NCI-H2171 (cell line): ENCODE measurements around the gene CPE.

Experiments
- DNase-seq: peaks from one replicate; lab custom pipeline; 2025; lab: John Stamatoyannopoulos, UW

The CPE gene

DNA sequence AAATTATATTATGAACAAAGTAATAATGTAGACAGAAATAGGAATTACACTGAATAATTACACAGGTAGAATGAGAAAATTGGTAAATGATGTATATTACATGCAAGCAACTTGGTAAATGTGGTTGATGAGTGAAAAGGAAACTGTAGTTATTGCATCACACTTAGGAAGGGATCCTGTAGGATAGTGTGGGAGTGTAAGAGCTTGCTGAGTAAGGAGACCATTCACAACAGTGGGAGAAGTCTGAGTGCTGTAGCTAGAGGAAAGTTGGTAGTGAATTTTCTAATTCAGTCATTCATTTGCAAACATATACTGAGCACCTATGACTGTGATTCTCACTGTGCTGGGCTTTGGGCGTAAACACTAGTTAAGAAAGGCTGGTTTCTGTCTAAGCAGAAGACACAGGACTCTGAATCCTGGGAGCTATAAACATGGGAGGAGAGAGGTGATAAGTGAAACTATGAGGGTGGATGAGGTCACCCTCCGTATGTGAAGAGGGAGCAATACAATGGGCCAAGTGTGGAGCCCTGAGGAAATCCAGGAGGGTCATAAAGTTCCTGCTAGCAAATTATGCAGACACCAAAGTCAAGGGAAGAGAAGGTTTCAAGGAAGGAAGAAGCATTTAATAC is 14.2 kb upstream of the CPE start:
- no peak for DNase-seq

DNA sequence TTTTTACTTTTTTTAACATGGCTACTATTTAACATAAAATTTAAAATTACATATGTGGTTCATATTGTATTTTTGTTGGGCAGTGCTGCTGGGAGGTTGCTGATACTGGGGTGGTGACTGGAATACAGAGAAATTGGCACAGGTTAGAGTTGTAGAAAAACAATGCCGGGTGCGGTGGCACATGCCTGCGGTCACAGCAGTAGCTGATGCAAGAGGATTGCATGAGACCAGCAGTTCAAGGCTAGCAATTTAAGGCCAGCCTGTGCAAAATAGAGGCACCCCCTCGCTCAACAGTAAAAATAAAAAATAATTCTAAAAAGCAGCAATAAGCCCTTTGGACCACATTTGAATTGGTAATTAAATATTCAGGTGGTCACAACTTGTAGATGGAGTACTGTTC is 11.8 kb upstream of the CPE start:
- no peak for DNase-seq

DNA sequence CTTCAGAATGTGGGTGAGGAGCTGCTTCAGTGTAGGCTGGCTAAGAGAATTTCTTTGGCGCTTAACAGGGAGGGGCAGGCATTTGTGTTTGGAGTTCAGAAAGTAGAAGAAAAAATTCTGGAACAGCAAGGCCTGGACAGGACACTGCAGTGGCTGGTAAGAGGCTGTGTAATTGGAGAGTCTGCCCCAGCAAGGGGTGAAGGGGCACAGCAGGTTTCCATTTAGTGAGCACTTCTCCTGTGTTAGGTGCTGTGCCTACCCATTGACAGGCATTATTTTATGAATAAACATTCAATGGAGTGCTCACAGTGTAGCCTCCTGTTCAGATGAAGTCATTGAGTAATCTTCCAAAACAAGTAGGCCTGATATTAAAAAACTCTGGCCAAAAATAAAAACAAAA is 10.7 kb upstream of the CPE start:
- DNase-seq: no peak

DNA sequence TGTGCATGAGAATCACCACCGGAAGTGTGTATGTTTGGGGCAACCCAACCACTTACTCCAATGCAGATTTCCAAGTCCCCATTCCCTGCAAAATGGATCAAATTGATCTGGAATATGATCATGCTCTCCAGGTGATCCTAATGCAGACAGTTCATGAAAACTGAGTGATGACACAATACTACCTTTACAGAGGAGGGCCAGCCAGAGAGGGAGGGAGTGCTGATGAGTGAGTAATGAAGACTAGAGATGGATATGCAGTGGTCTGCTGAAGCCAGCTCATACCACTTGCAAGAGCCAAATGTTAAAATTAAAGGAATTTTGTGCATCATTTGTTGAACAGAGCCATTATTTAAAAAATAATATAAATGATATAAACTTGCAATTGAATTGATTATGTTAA is 10.2 kb upstream of the CPE start:
- DNase-seq: no peak

DNA sequence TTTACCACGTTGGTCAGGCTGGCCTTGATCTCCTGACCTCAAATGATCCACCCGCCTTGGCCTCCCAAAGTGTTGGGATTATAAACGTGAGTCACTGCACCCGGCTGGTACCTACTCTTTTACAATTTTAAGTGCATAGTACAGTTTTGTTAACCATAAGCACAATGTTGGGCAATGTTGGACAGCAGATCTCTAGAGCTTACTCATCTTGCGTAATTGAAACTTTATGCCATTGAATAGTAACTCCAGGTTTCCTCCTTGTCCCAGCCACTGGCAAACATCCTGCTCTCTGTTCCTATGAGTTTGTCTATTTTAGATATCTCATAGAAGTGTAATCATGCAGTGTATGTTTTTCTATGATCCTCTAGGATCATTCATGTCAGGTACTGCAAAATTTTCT is 9.3 kb upstream of the CPE start:
- DNase-seq: no peak

DNA sequence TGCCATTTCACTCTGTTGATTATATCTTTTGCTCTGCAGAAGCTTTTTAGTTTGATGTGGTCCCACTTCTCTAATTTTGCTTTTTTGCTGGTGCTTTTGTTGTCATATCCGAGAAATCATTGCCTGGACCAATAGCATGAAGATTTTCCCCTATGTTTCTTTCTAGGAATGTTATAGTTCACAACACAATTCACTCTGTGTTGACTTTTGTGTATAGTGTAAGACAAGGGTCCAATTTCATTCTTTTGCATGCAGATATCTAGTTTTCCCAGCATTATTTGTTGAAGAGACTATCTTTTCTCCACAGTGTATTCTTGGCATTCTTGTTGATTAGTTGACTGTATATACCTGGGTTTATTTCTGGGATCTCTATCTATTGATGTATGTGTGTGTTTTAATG is 8.3 kb upstream of the CPE start:
- no peak for DNase-seq

DNA sequence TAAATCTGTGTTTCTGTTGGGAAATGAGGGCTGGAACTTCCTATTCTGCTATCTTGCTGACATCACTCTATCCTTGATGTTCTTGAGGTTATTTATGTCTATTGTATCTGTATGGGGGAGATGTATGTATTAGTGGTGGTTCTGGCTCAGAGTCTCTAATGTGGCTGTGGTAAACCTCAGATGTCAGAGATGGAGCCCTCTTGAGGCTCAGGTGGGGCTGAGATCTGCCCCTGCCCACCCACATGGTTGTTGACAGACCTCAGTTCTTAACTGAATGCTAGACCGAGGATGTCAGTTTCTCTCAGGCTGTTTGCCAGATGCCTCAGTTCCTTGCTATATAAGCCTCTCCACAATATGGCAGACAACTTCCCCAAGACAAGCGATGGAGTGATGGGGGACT is 3.3 kb upstream of the CPE start:
- no peak for DNase-seq

DNA sequence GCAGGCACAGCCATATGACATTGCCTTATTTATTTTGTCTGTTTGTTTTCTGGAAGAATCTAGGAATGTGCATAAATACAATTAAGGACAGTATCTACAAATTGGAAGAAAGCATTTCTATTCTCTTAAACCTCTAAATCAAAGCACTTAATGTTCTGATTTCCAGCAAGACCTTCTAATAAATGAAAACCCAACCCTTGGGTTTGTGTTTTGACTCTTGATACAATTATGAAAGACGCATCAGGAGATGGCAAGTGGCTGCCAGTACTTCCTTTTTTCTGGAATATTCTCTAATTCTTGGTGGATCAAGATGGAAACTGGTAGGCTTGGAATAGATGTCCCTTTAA is 437 bp upstream of the CPE start:
- DNase-seq: no peak

DNA sequence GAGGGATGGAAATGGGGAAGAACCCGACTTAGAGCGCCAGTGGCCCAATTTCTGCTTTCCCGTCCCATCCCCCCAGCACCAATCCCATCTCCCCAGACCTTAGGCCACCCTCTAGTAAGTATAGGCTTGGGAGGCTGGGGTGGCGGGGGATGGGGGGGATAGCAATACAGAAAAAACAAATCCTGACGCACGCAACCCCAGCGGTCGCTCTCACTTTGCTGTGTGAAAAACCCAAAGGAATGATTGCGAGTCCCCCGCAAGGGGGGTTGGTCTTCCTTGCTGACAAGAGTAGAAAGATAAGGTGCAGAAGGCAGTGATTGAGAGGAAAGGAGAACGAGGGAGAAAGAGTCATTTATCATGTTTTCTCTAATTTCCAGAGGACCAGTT is 863 bp downstream of the CPE start:
- peak; percentile 10 for DNase-seq

DNA sequence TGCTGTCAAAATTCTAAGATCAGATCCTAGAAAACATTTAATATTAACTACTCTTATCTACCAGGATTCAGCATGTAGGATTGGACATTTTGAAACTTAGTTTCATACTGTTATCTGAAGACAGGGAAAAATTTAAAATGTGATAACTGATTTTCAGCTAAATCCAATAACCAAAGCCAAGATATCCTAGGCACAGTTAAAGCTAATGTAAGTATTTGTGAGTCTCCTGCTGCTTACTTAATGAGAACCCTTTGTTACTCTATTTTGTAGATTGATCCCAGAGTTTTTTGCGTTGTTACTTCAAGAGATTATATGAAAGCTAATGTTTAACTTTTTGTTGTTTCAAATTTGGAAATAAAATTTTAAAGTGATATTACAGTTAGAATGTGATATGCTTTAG is 2.0 kb downstream of the CPE start:
- no peak for DNase-seq

DNA sequence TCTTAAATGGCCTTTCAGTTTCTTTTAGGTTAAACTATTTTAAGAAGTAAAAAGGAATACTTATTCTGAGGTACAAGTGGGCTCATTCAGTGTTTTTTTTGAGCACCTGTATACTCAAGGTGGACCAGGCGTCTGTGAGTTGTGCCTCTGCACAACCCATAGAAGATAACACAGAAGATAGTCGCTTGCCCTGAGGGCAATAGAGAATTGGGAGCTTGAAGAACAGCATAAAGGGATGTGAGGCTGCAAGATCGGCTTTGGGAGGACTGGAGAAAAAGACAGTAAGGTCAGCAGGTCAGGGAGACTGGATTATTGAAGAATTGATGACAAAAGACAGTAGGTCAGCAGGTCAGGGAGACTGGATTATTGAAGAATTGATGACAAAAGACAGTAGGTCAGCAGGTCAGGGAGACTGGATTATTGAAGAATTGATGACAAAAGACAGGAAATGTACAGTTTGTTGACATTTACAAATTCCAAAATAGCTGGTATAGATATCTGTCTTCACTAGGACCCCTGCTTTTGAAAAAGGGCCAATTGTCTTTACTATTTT is 3.1 kb downstream of the CPE start:
- DNase-seq: no peak

DNA sequence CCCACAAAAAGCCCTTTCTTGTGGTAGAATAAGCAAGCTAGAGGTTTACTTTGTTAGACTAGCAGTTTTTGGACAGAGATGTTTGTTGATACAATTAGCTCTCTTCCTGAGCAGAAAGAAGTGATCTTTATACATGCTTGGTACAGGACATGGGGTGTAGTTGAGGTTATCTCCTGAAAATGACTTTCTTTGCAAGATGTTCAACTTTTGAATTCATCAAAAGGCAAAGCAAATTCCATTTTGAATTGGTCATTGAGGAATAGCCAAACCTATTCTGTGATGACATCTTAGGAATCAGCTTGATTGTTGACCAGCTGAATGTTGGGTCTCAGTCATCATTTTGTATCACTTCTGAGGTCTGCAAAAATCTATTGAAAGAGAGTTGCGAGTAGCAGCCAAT is 3.8 kb downstream of the CPE start:
- DNase-seq: no peak

DNA sequence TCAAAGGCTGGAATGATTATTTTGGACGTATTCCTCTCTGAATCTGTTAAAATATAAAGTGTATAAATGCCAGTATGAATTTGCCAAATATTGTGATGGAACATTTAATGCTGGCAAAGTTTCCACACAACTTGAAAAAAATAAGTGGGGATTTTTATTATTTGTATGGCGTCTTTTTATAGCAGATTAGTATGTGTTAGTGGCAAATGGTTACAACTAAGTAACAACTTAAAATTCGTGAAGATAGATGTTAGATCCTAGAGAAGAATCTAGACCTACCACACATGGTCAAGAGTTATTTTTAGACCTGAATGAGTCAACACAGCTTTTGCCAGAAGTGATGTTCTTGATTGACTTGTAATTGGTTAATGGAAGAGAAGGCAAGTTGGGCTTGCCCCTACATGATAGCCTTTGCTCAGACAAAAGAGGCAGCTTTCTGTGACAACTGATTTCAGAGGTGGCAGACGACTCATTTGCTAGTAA is 4.8 kb downstream of the CPE start:
- peak; percentile 27 for DNase-seq

DNA sequence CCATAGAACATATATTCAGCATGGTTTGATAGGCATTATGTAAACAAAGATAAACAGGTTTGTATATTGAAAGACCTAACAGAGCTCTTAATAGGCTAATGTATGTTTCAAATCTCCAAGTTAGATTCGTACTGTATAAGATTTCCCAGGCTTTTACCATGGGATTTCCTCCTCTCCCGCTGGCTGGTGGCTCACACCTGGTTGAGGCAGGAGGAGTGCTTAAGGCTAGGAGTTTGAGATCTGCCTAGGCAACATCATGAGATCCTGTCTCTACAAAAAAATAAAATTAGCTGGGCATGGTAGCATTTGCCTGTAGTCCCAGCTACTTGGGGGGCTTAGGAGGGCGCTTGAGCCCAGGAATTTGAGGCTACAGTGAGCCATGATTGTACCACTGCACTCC is 5.4 kb downstream of the CPE start:
- DNase-seq: peak; percentile 1

DNA sequence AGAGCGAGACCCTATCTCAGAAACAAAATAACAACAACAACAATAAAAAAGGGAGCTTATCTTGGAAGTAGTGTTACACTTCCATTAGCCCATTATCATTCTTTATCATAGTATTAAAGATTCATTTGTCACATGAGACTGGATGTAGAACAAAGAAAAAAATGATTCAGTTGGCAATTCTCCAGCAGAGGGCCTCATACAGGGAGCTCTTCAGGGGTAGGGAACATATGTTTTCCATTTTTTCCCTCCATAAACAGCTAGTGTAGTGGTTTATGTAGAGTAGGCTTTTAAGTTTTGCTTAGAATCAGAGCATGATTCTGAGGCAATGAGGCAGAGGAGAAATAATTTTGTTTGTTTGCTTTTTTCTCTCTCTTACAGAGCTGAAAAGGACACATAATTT is 5.8 kb downstream of the CPE start:
- peak; percentile 56 for DNase-seq

DNA sequence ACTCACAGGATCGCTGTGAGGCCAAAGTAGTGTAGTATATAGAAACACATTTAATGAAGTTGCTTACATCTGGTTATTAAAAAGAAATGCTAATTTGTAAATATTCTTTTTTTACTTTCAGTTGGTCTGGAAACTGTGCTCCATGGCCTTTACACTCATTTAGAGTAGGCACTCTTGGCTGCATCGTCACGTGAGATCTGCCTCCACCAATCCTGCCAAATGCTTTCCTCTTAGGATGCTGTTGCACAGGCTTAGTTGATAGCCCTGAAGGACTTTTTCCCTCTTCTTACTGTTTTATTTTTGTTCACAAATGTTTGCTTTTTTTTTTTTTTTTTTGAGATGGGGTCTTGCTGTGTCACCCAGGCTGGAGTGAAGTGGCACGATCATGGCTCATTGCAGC is 6.3 kb downstream of the CPE start:
- peak; percentile 7 for DNase-seq

DNA sequence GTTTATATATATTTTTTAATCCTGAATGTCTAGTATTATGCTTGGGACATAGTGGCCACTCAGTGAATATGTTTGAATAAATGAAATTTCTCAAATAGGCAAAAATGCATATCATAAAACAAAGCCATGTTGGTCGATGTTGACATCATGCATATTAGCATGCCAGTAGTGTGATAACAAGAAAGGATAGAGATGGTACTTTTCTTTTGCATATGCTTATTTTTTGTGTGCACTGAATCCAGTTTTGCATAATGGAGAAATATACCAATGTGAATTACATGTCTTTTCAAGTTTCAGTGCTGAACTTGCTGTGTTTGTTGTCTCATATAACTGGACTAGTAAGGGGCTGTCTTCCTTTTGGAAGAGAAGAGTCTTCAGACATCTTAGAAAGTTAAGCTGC is 7.5 kb downstream of the CPE start:
- no peak for DNase-seq

DNA sequence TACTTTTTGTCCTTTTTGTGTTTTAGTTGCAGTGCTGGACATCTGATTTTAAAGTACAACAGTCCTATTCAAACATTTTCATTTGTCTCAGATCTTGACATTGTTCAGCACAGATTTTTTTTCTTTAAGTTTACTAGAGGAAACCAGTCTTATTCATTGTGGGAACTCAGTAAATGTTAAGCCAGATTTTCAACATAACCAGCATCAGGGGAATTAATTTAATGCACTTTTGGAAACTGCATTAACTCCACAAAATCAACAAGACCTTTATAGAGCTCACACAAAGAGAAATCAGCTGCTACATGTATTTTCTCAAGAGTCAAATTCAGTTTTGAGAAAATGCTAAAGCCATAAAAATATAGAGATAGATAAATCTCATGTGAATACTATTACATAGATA is 9.9 kb downstream of the CPE start:
- no peak for DNase-seq

DNA sequence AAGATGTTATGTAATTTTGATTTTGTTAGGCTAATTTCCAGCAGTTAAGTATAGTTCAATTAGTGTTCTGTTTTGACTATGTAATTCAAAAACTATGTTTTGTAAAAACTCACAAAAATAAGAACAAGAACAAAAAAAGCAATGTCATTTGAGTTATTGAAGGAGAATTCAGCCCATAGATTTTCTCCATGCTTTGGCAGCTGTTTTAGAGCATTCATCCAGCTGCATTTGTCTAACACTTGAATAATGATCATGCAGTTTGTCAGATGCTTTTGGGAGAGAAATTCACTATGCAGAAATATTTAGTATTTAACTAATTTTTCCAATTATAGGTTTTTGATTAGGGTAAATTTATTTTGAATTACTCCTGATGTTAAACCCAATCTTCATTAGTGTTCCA is 14.2 kb downstream of the CPE start:
- no peak for DNase-seq

DNA sequence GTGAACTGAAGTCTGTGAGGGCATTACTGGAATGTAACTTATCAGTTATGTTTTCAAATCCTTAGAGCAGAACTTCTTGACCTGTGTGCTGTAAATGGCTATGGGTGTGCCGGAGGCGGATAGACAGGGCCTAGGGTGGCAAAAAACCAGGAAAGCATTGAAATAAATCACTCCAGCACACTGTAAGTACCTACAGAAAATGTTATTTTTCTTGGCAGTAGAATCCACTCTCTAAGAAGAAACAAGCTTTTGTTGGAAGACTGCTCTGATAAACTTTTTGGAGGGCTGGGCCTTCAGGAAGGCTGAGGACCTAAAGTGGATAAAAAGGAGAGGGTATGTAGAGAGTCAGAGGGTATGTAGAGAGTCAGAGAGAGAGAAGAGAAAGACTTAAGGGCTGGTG is 14.9 kb downstream of the CPE start:
- DNase-seq: no peak

DNA sequence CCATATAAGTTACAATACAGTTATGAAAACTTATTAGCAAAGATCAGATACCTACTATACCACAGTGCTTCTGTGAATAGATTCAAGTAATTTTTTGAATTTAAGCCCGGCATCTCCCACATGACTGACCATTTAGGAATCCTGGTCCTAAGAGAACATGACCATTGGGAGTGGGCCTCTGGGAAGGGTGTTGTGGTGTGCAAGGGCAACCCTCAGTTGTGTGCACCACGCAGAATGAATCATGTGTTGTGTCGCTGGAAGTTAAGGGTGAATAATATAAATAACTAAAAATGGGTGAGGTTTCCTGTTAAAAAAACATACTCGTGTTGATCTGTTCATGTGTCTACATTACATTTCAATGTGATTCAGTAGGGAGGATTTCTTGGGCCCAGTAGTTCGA is 15.5 kb downstream of the CPE start:
- no peak for DNase-seq

DNA sequence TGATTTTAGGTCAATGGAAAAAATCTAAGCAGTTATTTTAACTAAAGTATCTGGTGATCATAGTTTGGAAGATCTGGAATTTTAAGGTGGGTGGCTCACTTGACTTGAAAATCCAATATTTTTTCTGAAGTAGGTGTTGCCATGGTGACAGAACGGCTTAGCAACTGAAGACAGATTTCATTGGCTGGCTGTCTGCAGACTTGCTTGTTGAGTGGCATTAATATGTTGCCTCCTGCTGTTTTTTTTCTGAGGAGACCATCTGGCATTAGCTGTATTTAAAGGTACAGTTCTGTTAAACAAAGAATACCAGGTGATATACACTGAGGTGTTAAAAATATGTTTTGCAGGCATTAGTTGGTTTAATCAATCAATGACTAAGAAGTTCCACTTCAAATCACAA is 19.8 kb downstream of the CPE start:
- peak; percentile 88 for DNase-seq

DNA sequence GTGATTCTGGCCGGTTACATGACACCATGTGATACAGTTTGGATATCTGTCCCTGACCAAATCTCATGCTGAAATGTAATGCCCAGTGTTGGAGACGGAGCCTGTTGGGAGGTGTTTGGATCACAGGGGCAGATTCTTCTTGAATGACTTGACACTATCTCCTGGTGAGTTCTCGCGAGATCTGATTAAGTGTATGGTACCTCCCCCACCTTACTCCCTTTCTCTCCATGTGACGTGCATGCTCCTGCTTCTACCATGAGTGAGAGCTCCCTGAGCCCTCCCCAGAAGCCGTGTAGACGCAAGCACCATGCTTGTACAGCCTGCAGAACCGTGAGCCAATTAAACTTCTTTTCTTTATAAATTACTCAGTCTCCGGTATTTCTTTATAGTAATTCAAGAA is 23.6 kb downstream of the CPE start:
- no peak for DNase-seq

DNA sequence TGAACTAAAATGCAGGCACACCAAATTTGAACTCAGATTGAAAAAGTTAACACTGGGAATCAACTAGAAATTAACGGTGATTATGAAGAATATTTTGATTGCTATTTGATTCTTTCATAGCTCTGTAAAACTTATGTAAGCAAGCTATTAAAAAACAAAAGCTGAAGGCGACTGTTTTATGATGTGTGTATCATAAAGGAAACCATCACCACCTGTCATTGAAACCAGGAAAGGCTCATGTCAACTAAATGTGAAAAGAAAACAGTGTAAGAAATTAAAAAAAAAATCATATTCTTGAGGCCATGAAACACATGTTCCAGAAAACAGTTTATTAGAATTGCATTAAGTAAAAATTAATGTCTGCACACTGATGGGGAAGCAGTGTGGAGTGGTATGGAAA is 24.2 kb downstream of the CPE start:
- no peak for DNase-seq

DNA sequence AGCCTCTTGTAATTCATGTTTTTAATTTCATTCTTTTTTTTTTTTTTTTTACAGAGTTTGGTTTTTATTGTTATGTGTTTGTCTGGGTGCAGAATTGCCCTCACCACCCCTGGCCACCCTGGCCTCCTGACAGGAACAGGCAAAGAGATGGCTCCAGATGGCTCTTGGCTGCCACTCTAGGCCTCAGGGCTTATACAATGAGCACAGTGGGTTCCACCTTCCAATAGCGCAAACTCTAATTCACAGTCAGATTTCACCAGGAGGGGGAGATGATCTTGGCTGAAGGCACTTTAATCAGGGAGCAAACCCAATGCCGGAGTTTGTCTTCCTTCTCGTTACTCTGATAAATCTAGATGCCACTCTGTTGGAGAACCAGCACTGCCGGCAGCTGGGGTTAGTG is 24.8 kb downstream of the CPE start:
- no peak for DNase-seq
